ENCODE data around the gene HERPUD1.
"Not testable (repeated sequence)": the region's sequence is repeated elsewhere in the genome, so short reads cannot be mapped to it uniquely, and the experiment has no call there.

DNA sequence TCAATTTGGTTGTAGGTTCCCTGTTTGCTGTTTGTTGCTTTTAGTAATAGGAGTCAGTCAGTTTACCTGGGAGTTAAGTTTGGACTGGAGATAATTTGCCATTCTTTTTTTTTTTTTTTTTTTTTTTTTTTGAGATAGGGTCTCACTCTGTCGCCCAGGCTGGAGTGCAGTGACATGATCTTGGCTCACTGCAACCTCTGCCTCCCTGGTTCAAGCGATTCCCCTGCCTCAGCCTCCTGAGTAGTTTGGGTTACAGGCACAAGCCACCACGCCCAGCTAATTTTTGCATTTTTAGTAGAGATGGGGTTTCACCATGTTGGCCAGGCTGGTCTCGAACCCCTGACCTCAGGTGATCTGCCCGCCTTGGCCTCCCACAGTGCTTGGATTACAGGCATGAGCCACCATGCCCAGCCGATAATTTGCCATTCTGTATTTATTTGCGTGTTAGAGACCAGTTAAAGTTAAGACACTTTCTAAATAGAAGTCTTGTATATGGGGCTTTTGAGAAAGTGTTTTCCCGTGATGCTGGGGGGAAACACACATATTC, 2.7 kb downstream of the HERPUD1 start:
- TF ChIP-seq, protein P1, sequence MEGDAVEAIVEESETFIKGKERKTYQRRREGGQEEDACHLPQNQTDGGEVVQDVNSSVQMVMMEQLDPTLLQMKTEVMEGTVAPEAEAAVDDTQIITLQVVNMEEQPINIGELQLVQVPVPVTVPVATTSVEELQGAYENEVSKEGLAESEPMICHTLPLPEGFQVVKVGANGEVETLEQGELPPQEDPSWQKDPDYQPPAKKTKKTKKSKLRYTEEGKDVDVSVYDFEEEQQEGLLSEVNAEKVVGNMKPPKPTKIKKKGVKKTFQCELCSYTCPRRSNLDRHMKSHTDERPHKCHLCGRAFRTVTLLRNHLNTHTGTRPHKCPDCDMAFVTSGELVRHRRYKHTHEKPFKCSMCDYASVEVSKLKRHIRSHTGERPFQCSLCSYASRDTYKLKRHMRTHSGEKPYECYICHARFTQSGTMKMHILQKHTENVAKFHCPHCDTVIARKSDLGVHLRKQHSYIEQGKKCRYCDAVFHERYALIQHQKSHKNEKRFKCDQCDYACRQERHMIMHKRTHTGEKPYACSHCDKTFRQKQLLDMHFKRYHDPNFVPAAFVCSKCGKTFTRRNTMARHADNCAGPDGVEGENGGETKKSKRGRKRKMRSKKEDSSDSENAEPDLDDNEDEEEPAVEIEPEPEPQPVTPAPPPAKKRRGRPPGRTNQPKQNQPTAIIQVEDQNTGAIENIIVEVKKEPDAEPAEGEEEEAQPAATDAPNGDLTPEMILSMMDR (IDR thresholded peaks at IDR 0.05; ENCODE audit: low read depth, low read length, poor library complexity, severe bottlenecking), result not testable (repeated sequence)
- TF ChIP-seq EZH2phosphoT487 (IDR thresholded peaks at IDR 0.05; ENCODE audit: borderline replicate concordance, low read length), result not testable (repeated sequence)

All from DOHH2 (cell line).